ENCODE measurements around the gene TRPC6.

Gene TRPC6

DNA sequence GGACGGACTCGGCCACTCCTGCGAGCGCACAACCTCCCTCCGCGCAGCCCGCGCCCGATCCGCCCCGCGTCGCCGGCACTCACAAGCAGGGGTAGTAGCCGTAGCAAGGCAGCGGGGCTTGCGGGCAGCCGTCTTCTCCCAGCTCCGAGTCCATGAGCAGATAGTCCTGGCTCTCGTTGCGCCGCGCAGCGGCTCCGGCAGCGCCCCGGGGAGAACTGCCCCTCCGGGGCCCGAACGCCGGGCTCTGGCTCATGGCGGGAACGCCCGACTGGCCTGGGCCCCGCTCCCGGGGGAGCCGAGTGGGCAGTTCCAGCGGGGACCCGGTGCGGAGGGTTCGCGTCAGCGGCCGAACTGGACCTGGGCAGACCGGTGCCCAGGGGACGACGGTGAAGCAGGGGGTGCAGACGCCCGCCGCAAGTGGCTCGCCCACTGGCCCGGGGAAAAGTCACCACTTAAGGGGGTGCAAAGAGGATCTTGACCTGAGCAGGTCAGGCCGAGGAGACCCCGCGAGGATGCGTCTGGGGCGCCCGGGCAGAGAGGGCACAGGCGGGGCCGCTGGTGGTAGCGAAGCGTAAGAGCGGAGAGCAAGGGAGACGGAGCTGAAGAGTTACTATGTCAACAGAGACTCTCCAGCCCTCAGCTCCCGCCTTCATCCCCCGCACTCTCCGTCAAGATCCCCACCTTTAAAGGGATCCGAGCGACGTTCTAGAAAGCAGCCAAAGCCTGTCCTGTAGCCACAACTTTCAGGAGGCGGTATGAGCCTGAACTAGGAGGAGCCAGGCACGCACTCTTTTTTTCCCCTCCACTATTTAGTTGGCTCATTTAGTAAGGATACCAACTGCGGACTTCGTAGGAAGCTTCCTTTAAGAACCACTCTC is at the start of gene TRPC6:
Gene TRPC6 (minus strand): TSS at position 757 of the 878 bp plus-strand sequence. CDS start 504 bp downstream, at position 253.
- DNase-seq: no peak

DNA sequence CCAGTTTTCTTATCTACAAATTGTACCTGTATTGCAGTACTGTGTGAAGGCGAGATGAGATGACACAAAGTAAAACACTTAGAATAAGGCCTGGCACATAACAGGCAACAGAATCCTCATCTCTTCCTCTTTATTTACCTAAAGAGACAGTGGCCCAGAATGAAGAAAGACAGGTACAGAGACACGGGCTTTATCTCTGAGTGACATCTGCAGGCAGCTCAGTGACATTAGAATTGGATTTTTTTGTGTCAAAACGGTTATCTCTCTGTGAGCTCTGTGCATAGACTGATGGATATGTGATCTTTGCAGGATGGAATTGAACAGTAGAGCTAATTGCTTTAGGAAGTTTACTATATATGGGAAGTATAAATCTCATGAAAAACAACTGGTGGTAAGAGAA is 36.2 kb upstream of the TRPC6 start:
- no peak for DNase-seq

DNA sequence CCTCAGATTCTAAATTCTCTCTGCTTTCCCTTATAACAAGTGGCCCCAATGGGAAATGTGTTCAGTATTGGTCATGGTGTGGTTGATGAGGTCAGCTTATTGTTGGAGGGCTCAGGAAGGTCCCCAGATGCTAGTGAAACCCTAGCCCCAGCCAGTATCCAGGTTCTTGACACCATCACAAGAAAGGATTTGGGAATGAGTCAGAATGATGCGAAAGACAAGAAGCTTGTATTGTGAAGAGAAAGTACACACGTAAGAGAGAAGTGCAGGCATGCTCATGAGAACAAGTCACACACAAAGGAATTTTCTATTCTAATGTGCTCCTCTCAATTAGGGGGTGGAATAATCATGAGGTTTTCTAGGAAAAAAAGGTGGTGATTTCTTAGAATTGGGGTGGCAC is 34.9 kb upstream of the TRPC6 start:
- no peak for DNase-seq

DNA sequence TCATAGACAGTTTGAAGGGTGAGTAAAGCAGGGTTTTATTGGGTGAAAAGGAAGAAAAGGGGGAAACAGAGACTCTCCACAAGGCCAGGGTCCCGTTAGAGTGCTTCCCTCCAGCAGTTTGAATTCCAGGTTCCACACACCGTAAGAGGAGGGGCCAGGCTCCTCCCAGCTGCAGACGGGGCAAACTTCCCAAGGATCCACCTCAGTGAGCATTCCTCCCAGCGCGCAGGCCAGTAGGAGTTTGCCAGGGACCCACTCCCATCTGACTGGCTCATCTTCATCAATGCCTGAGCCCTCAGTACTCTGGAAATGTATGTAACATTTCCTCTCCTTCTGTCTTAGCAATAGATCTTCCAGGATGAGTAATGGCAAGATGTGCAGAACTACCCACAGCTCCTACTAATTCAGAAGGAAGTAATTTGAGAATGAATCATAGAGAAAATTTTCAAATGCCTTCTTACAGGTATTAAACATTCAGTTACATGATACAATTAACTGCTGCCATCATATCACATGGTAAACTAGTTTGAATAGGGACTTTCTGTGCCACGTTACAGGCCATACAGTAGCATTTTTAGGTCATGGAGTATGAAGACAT is 34.0 kb upstream of the TRPC6 start:
- DNase-seq: no peak

DNA sequence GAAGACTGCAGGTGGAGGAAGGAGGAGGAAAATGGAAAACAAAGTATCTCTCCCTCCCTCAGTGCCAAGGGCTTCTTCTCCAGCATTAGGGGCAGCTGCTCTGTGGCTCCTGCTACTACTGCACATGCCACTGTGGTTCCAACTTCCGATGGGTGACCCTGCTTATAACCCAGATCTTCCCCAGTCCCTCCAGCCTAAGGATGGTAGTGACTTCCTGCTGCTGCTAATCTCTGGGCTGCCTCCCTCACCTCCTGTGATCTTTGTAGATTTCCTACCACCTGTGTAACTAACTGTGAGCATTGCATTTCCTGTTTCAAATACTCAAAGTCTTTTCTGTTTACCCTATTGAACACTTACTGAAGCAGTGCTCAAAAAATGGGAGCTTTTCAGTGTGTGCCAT is 28.7 kb upstream of the TRPC6 start:
- DNase-seq: no peak

DNA sequence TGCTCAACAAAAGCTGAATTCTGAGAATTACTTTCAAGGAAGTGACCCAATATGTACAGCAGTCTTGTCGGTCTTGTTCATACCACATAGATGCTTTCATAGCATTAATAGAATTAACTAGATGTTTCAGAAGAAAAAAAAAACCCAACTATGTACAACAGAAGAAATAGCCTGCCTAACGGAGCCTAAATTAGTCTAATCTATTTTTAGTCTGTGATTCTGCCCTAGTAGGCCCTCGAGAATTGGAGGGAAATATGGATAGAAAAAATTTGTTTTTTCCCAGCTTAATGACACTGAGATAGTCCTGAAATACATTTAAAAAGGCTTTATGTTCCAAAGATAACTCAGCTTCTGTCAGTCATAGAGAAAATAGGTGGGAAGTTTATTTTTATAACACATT is 17.1 kb upstream of the TRPC6 start:
- DNase-seq: no peak

DNA sequence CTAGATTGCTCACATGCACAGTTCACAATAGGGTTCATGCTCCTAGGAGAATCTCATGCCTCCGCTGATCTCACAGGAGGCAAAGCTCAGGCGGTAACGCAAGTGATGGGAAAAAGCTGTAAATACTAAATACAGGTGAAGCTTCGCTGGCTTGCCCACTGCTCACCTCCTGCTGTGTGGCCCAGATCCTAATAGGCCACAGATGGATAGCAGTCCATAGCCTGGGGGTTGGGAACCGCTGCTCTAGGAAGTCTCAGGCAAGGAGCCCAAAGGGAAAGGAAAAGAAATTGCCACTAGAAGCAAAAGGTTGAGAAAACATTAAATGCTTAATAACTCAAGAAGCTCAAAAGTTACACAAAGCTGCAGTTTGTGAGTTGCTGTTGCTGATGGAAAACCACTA is 3.2 kb upstream of the TRPC6 start:
- DNase-seq: no peak

DNA sequence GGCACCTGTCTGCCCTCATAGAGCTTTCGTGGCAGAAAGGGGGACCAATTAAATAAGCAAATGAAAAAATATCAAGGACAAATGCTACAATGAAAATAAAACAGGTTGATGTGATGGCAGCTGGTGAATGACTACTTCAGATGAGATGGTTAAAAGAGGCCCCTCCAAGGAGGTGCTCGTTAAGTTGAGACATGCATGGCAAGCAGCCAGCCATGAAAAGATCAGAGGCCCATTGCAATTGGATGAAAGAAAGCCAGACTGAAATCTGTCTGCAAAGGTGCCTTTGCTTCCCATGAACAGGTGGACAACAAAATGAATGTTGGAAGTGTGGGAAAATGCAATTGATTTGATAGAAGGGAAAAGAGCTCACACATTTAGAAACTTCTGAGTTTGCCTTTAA is 848 bp upstream of the TRPC6 start:
- DNase-seq: no peak

DNA sequence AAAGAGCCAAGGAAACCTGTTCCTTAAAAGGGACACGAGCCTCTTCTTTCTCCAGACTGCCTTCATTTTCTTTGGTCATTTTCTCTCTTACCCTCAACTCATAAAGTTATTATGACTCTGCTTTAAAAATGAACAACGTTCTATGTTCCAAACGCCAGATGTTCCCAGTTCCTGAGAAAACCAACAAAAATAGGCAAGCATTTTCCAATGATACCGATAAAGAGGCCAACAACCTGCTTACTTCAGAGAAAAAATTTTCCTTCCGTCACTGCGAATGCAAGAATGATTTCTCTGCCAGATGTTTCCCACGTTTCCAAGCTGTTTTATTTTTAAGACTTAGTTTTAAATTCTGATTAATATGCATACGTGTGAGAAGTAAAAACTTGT is 315 bp upstream of the TRPC6 start:
- no peak for DNase-seq

DNA sequence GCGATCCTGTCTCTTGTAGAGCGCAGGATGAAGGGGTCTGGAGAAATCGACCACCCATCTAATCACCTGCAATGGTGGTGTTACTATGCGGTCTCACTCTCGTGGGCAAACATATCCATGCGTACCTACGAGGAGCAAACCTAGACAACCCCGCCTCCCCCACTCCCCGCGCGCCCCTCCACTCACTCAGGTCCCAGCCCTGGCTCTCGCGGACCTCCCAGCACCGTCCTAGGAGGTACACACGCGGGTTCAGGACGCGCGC is 887 bp downstream of the TRPC6 start:
- DNase-seq: no peak

DNA sequence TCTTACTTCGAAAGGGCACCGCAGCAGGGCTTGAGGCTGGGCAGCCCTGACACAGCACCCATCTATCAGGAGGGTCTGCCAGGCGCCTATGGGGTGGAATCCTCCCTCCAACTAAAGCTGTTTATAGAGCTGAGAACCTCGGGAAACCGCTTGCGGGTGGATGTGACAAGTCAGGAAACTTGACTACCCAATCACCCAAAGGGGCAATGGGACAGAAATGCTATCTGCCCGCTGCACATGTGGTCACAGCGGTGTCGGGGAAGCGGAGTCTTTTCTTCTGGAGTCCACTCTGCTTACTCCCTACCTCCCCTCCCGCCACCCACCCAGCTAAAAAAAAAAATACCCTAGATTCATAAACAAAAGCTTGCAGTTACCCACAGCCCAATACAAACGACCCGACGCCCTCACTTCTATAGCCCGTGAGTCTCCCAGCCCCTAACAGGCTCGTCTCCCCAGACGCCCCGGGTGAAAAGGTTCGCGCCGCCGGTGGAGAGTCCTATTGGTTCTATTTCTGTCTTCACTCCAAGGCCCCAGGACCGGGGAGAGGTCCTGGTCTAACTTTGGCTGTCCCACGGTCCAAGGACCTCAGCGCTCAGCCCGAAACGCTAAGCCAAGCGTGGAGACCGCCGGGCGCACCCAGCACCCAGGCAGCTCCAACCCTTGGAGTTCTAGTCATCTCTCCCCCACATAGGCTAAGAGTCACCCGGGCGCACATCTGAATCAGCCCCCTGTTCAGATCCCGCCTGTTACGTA is 1.4 kb downstream of the TRPC6 start:
- DNase-seq: no peak

DNA sequence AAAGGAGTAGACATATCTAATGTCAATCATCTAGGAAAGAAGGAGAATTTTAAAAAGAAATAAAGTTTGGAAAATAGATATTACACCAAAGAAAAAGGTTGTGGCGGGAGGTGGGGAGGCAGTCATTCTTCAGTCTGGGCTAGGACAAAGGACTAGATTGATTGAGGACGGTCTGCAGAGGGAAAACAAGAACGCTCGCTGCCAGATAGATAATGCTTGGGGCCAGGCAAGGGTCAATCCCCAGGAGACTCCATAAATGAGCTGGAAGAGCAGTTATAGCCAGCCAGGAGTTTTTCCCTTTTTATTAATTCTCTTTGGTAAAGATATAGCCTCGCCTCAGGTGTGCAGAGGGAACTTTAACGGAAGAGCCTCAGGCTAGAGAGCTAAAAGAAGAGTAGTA is 6.3 kb downstream of the TRPC6 start:
- no peak for DNase-seq

DNA sequence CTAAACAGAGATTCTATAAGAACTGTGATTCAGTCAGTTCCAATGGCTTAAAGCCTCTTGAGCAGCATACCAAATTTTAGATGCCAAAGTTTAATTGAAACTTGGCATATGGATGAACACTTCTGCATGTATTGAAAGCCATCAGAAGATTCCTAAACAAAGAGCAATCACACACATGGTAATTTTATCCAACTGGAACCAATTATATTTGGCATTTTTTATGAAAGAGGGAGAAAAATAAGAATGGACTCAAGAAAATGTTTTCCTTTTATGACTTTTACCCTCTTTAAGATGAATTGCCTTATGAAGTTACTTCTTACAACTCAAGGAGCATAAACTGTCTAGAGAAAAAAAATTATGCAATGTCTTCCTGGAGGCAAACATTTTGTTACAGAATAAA is 7.4 kb downstream of the TRPC6 start:
- no peak for DNase-seq

DNA sequence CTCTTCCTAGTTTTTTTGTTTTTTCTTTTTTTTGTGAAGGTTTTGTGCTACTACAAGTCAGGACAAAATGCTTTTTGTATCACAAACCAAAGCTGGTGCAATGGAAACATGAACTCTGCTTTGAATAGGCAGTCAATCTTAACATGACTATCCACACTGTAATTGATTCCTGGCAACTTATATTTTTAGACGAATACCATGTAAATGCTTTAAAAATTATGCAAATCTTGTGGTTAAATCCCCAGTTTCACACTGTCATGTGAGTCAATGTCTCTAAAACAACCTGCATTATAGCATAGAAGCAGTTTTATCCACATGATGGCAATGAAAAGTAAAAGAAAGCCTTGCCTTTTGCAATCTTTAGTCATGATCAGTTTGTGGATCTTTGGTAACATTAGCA is 8.9 kb downstream of the TRPC6 start:
- DNase-seq: no peak

DNA sequence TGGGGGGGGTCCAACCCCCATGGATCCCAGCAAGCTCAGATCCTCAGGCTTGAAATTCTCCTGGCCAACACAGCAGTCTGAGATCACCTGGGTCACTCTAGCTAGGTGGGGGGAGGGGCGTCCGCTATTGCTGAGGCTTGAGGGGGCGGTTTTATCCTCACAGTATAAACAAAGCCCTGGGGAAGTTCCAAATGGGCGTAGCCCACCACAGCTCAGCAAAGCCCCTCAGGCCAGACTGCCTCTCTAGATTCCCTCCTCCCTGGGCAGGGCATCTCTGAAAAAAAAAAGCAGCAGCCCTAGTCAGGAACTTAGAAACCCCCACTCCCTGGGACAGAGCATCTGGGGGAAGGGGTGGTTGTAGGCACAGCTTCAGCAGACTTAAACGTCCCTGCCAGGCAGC is 16.7 kb downstream of the TRPC6 start:
- no peak for DNase-seq

DNA sequence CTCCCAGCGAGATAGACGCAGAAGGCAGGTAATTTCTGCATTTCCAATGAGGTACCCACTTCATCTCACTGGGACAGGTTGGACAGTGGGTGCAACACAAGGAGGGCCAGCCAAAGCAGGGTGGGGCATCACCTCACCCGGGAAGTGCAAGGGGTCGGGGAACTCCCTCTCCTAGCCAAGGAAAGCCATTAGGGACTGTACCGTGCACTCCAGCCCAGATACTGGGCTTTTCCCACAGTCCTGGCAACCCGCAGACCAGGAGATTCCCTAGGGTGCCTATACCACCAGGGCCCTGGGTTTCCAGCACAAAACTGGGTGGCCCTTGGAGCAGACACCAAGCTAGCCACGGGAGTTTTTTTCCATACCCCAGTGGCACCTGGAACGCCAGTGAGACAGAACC is 17.2 kb downstream of the TRPC6 start:
- DNase-seq: no peak

DNA sequence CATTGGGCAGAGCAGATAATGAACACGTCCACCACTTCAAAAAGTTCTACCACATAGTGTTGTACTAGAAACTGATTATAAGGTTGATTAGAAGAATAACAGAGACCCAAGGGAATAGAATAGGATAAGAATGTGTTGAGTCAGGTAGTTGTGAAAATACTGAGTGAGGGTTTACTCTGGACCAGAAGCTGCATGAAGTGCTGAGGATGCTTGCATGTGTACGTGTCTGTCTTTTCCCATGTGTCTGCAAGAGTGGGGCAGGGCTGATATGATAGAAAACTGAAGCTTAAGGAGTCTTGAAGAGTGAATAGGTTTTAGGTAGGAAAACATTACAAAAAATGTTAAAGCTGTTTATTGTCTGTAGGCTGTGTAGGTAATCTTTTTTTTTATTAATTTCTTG is 20.6 kb downstream of the TRPC6 start:
- no peak for DNase-seq

DNA sequence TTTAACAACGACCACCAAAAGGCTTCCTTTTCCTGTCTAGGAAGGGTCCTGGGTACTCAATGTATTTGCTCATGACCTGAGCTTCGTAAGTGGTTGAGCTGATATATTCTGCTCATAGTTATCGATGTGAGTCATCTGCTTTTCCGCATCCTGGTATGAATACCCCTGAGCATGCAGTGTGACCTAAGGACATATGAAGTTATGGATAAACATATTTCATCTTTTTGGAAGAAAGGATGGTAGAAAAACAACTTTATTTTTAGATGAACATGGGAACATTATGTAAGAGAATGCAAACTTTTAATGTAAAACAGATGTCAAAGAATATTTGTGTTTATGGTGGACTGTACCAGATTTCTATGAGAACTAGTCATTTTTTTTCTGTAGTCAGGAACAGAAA is 28.4 kb downstream of the TRPC6 start:
- no peak for DNase-seq

DNA sequence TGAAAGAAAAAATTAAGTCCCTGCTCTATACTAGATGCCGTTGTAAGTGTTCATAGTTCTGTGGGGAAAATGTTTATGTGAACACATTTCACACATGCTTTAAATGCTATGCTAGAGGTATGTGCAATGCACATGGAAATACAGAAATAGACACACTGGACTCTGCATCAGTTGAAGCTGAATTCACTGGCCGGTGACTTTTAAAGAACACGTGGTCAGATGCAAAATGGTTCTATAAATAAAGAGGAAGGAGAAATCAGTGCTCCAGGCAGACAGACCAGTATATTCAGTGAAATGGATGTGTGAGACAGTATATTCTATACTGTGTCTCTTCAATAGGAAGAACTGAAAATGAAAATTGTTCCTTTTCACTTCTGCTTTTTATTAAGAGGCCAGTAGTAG is 29.9 kb downstream of the TRPC6 start:
- DNase-seq: no peak

DNA sequence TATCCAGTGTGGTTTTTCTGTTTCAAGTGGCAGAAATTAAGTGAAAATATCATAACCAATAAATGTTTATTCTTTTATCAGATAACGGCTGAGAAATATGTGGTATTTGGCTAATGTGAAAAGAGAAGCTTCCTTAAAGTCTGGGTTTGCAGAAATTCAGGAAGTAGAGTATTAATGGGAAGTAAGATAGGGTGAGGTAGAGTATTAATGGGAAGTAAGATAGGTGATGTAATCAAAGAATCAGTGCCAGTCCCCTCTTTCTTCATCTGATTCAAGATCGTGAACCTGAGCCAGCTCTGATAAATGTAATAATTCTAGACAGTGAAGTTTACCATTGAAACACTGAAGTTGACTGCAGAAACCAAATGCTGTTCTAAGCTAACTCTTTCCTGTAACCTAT is 30.9 kb downstream of the TRPC6 start:
- DNase-seq: no peak

DNA sequence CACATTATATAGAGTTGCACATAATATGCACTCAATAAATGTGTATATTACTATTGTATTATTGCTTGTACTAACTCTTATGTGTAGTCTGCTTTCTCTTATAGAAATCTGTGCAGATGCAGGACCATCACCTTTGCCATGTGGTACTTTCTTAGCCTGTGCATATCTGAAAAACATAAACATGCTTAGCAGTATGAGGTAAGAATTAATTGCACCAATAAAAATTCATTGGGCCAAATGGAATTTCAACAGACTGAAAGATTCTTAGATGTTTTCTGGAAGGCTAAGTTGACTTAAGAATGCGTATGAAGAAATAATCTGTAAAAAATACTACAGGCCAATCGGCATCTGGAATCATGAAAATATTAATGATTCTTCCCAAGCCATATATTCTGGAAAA is 55.3 kb downstream of the TRPC6 start:
- DNase-seq: no peak

DNA sequence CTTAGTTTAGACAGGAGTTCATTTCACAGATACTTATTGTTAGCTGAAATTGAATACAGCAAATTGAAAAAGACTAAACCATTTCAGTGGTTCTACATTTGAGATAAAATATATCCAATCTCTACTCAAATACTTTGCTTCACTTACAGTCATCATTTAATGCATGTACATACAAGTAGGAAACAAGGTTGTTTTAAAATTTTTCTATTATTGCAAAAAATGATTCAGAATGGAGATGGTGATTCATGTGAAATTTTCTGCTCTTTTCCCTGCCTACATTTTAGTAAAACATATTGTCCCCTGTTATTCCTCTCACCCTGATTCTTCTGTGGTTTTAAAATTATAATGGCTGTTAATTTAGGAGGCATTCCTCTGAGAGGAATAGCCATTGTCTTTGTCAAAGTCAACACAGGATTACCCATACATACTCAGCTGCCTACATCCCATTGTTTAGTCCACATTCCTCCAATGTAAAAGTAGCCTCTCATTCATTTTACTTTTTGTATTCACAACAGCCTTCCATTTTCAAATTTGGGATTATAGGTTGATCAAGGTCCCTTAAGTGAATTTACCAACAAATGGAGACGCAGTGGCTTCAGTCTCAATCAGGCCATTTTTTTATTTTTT is 60.1 kb downstream of the TRPC6 start:
- DNase-seq: no peak

DNA sequence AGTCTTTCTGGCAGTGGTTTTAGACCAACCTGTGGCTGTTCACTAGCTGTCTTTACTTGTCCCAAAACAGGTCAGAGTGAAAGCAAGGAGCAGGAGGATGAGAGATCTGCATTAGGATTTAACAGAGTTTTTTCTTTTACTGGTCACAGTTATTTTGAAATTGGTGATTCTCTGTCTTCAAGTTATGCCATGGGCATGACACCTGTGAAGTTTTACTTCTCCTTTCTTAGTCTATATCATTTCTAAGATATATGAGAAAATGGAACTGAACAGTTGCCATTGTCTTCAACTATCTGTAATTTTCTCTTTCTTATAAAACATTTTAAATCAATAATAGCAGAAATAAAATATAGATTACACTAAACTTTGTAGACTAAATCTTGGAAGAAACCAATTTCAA is 60.6 kb downstream of the TRPC6 start:
- no peak for DNase-seq

DNA sequence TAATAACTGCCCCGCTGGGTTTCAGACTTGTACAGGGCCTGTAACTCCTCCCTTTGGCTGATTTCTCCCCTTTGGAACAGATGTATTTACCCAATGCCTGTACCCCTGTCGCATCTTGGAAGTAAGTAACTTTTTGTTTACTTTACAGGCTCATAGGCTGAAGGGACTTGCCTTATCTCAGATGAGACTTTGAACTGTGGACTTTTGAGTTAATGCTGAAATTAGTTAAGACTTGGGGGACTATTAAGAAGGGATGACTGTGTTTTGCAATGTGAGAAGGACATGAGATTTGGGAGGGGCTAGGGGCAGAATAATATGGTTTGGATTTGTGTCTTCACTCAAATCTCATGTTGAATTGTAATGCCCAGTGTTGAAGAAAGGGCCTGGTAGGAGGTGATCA is 62.0 kb downstream of the TRPC6 start:
- DNase-seq: no peak
